ENCODE measurements around the gene ZNF764. TPM values are rescaled to one million over a fixed set of nuclear protein-coding genes. Genes with fewer than 3 reads are reported as not detected.

Gene ZNF764
- total RNA-seq, 2 donors from 2014 or later = 8.3 to 23.7 TPM

- no peak for TF ChIP-seq POLR2A (IDR thresholded peaks at IDR 0.05)
- TF ChIP-seq, protein P1, sequence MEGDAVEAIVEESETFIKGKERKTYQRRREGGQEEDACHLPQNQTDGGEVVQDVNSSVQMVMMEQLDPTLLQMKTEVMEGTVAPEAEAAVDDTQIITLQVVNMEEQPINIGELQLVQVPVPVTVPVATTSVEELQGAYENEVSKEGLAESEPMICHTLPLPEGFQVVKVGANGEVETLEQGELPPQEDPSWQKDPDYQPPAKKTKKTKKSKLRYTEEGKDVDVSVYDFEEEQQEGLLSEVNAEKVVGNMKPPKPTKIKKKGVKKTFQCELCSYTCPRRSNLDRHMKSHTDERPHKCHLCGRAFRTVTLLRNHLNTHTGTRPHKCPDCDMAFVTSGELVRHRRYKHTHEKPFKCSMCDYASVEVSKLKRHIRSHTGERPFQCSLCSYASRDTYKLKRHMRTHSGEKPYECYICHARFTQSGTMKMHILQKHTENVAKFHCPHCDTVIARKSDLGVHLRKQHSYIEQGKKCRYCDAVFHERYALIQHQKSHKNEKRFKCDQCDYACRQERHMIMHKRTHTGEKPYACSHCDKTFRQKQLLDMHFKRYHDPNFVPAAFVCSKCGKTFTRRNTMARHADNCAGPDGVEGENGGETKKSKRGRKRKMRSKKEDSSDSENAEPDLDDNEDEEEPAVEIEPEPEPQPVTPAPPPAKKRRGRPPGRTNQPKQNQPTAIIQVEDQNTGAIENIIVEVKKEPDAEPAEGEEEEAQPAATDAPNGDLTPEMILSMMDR (IDR thresholded peaks at IDR 0.05) = no peak
- peaks cover 8 to 16% of the 10 kb centered on the region in 2 donors for H3K36me3 ChIP-seq (replicated peaks in 1 of 2; ENCODE audit: insufficient read depth in 1 of 2, low read depth in 2 of 2)
- no peak overlapping the region for H3K4me3 ChIP-seq
- no peaks in the 10 kb centered on the region for H3K27me3 ChIP-seq
- no peak for DNase-seq
- no peak overlapping the region for H3K27ac ChIP-seq
- peaks cover 11% of the 10 kb centered on the region for H3K4me1 ChIP-seq
- WGBS, 2 donors = 83 to 87% methylated on average over 4 to 7 of the region's 7 CpGs
- no peaks in the 10 kb centered on the region for H3K9me3 ChIP-seq
- no peak for ATAC-seq
- intact Hi-C loops (cut with DNase I) = no loop called here
These were observed 45.8 kb upstream of the ZNF764 start for GRCh38 chr16:30603945-30604315.

- H3K27ac ChIP-seq = no peak overlapping the region
- intact Hi-C loops (cut with DNase I) = no loop called here
- 65 to 80% methylated on average over 4 of the region's 4 CpGs for WGBS, 2 donors
- TF ChIP-seq POLR2A (IDR thresholded peaks at IDR 0.05) = no peak
- TF ChIP-seq, protein P1 (IDR thresholded peaks at IDR 0.05) = no peak
- peaks cover 8 to 16% of the 10 kb centered on the region in 2 donors for H3K36me3 ChIP-seq (replicated peaks in 1 of 2; ENCODE audit: insufficient read depth in 1 of 2, low read depth in 2 of 2)
- DNase-seq = peak in 1 of 4 donors; percentile 19
- no peaks in the 10 kb centered on the region for H3K9me3 ChIP-seq
- ATAC-seq = no peak
- H3K4me1 ChIP-seq = no peaks in the 10 kb centered on the region
- H3K4me3 ChIP-seq = no peak overlapping the region
- H3K27me3 ChIP-seq = no peaks in the 10 kb centered on the region
These were observed 44.6 kb upstream of the ZNF764 start for GRCh38 chr16:30602616-30603277.

- H3K4me3 ChIP-seq = no peak overlapping the region
- DNase-seq (no peak), ATAC-seq (no peak)
- 70 to 92% methylated on average over 4 of the region's 4 CpGs for WGBS, 2 donors
- H3K27me3 ChIP-seq = no peaks in the 10 kb centered on the region
- peaks cover 8 to 16% of the 10 kb centered on the region in 2 donors for H3K36me3 ChIP-seq (replicated peaks in 1 of 2; ENCODE audit: insufficient read depth in 1 of 2, low read depth in 2 of 2)
- no peak overlapping the region for H3K27ac ChIP-seq
- H3K9me3 ChIP-seq = no peaks in the 10 kb centered on the region
- TF ChIP-seq, protein P1 (IDR thresholded peaks at IDR 0.05) = no peak
- no peak for TF ChIP-seq POLR2A (IDR thresholded peaks at IDR 0.05)
- intact Hi-C loops (cut with DNase I) = no loop called here
- no peaks in the 10 kb centered on the region for H3K4me1 ChIP-seq
These were observed 43.8 kb upstream of the ZNF764 start for GRCh38 chr16:30601966-30602365.

GRCh38 chr16:30600929-30601328 is 42.8 kb upstream of the ZNF764 start:
- DNase-seq (no peak), ATAC-seq (no peak)
- no peaks in the 10 kb centered on the region for H3K9me3 ChIP-seq
- TF ChIP-seq, protein P1 (IDR thresholded peaks at IDR 0.05) = no peak
- TF ChIP-seq POLR2A (IDR thresholded peaks at IDR 0.05) = no peak
- H3K27ac ChIP-seq = no peak overlapping the region
- 95 to 98% methylated on average over 2 of the region's 2 CpGs for WGBS, 2 donors
- no peak overlapping the region for H3K4me3 ChIP-seq
- no peaks in the 10 kb centered on the region for H3K27me3 ChIP-seq
- H3K36me3 ChIP-seq (replicated peaks in 1 of 2; ENCODE audit: insufficient read depth in 1 of 2, low read depth in 2 of 2) = peaks cover 8 to 16% of the 10 kb centered on the region in 2 donors
- no peaks in the 10 kb centered on the region for H3K4me1 ChIP-seq
- intact Hi-C loops (cut with DNase I) = no loop called here

DNA sequence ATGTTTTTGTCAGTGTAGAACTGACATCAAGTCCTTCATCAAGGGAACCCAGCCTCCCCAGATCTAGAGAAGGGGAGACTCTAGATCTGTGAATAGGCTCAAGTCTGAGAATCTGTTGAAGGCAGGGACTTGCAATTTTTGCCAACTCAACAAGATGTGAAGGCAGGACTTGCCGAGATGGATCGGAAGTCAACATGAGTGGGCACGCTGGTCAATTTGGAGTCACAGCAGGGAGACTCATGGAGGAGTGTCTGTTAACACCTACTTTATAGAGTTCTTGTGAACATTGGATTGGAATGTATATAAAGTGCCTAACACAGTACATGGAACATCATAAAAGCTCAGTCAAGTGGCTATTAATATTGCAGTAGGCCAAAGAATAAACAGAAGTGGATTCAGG is 42.0 kb upstream of the ZNF764 start:
- DNase-seq (no peak), ATAC-seq (no peak)
- no peaks in the 10 kb centered on the region for H3K9me3 ChIP-seq
- TF ChIP-seq POLR2A (IDR thresholded peaks at IDR 0.05) = no peak
- TF ChIP-seq, protein P1 (IDR thresholded peaks at IDR 0.05) = no peak
- no peak overlapping the region for H3K4me3 ChIP-seq
- H3K27ac ChIP-seq = no peak overlapping the region
- intact Hi-C loops (cut with DNase I) = no loop called here
- WGBS, 2 donors = 84 to 97% methylated on average over 3 of the region's 3 CpGs
- H3K4me1 ChIP-seq = no peaks in the 10 kb centered on the region
- no peaks in the 10 kb centered on the region for H3K27me3 ChIP-seq
- H3K36me3 ChIP-seq (replicated peaks in 1 of 2; ENCODE audit: insufficient read depth in 1 of 2, low read depth in 2 of 2) = peaks cover 8 to 16% of the 10 kb centered on the region in 2 donors
